ENCODE results near the gene IL2RA.
"Not testable (repeated sequence)": the region's sequence is repeated elsewhere in the genome, so short reads cannot be mapped to it uniquely, and the experiment has no call there.

Gene IL2RA

GRCh38 chr10:5963591-5963990, 98.6 kb downstream of the IL2RA start:
- no peak for TF ChIP-seq CTCF (conservative IDR thresholded peaks at IDR 0.05; ENCODE audit: low read depth, low read length)

GRCh38 chr10:5963071-5963470, 99.1 kb downstream of the IL2RA start:
- DNase-seq (ENCODE audit: low read depth), result no peak
- no peak overlapping the region for H3K4me3 ChIP-seq (ENCODE audit: low read length)
- TF ChIP-seq CTCF (conservative IDR thresholded peaks at IDR 0.05; ENCODE audit: low read depth, low read length), result no peak

More at GRCh38 chr10:5963591-5963990, 98.6 kb downstream of the IL2RA start:
- H3K4me3 ChIP-seq (ENCODE audit: low read length), result no peak overlapping the region
- no peak for DNase-seq (ENCODE audit: low read depth)

- not testable (repeated sequence) for DNase-seq (ENCODE audit: low read depth); H3K4me3 ChIP-seq (ENCODE audit: low read length)
Measured at GRCh38 chr10:5962358-5962940, 99.7 kb downstream of the IL2RA start.

GRCh38 chr10:5961405-5962100, 100.6 kb downstream of the IL2RA start:
- no peak overlapping the region for H3K4me3 ChIP-seq (ENCODE audit: low read length)
- no peak for TF ChIP-seq CTCF (conservative IDR thresholded peaks at IDR 0.05; ENCODE audit: low read depth, low read length)
- no peak for DNase-seq (ENCODE audit: low read depth)

- H3K4me3 ChIP-seq (ENCODE audit: low read length); DNase-seq (ENCODE audit: low read depth): not testable (repeated sequence)
Measured at GRCh38 chr10:5960973-5961275, 101.2 kb downstream of the IL2RA start.
